ENCODE data around the gene SPATA46. TPM values are rescaled to one million over a fixed set of nuclear protein-coding genes. Genes with fewer than 3 reads are reported as not detected.

Gene SPATA46
- total RNA-seq, 3 donors from 2014 or later = not detected

- no peak for TF ChIP-seq POLR2A (IDR thresholded peaks at IDR 0.05)
- no peak for TF ChIP-seq POLR2AphosphoS5 (IDR thresholded peaks at IDR 0.05)
- TF ChIP-seq CTCF (IDR thresholded peaks at IDR 0.05) = no peak
- DNase-seq (ENCODE audit: low spot score in 2 of 2) = no peak
- no peaks in the 10 kb centered on the region for H3K9me3 ChIP-seq
- H3K4me3 ChIP-seq = no peak overlapping the region
- no peaks in the 10 kb centered on the region for H3K4me1 ChIP-seq
- H3K27me3 ChIP-seq = no peaks in the 10 kb centered on the region
- H3K36me3 ChIP-seq = no peaks in the 10 kb centered on the region
- intact Hi-C loops (cut with DNase I; ENCODE audit: low total_unique reads) = no loop called here
- no peak overlapping the region for H3K27ac ChIP-seq
These were observed 11.2 kb downstream of the SPATA46 start for GRCh38 chr1:162365284-162366020.

- no peak for TF ChIP-seq POLR2AphosphoS5 (IDR thresholded peaks at IDR 0.05)
- TF ChIP-seq POLR2A (IDR thresholded peaks at IDR 0.05) = no peak
- no peak for TF ChIP-seq CTCF (IDR thresholded peaks at IDR 0.05)
- no peak for DNase-seq (ENCODE audit: low spot score in 2 of 2)
- Histone ChIP-seq H3K27ac (no peak overlapping the region), H3K4me1 (no peaks in the 10 kb centered on the region), H3K36me3 (no peaks in the 10 kb centered on the region), H3K9me3 (no peaks in the 10 kb centered on the region), H3K4me3 (no peak overlapping the region), H3K27me3 (no peaks in the 10 kb centered on the region)
- intact Hi-C loops (cut with DNase I; ENCODE audit: low total_unique reads) = no loop called here
These were observed 12.2 kb downstream of the SPATA46 start for GRCh38 chr1:162364498-162364897.

- no peak for DNase-seq (ENCODE audit: low spot score in 2 of 2)
- intact Hi-C loops (cut with DNase I; ENCODE audit: low total_unique reads) = no loop called here
- TF ChIP-seq CTCF (IDR thresholded peaks at IDR 0.05) = no peak
- no peak for TF ChIP-seq POLR2AphosphoS5 (IDR thresholded peaks at IDR 0.05)
- TF ChIP-seq POLR2A (IDR thresholded peaks at IDR 0.05) = no peak
- Histone ChIP-seq H3K4me3 (no peak overlapping the region), H3K36me3 (no peaks in the 10 kb centered on the region), H3K27me3 (no peaks in the 10 kb centered on the region), H3K4me1 (no peaks in the 10 kb centered on the region), H3K27ac (no peak overlapping the region), H3K9me3 (no peaks in the 10 kb centered on the region)
These were observed 12.8 kb downstream of the SPATA46 start for GRCh38 chr1:162363823-162364222.

- intact Hi-C loops (cut with DNase I; ENCODE audit: low total_unique reads) = no loop called here
- H3K9me3 ChIP-seq = no peaks in the 10 kb centered on the region
- H3K36me3 ChIP-seq = no peaks in the 10 kb centered on the region
- no peak for DNase-seq (ENCODE audit: low spot score in 2 of 2)
- no peaks in the 10 kb centered on the region for H3K4me1 ChIP-seq
- H3K27me3 ChIP-seq = no peaks in the 10 kb centered on the region
- no peak overlapping the region for H3K4me3 ChIP-seq
- no peak overlapping the region for H3K27ac ChIP-seq
- no peak for TF ChIP-seq POLR2A (IDR thresholded peaks at IDR 0.05)
- TF ChIP-seq POLR2AphosphoS5 (IDR thresholded peaks at IDR 0.05) = no peak
- no peak for TF ChIP-seq CTCF (IDR thresholded peaks at IDR 0.05)
These were observed 15.3 kb downstream of the SPATA46 start for GRCh38 chr1:162361349-162361748.

- no peak overlapping the region for H3K4me3 ChIP-seq
- DNase-seq (ENCODE audit: low spot score in 2 of 2) = no peak
These were observed 15.8 kb downstream of the SPATA46 start for GRCh38 chr1:162360874-162361260.

More at GRCh38 chr1:162360874-162361260, 15.8 kb downstream of the SPATA46 start:
- Histone ChIP-seq H3K36me3 (no peaks in the 10 kb centered on the region), H3K9me3 (no peaks in the 10 kb centered on the region), H3K27ac (no peak overlapping the region), H3K4me1 (no peaks in the 10 kb centered on the region), H3K27me3 (no peaks in the 10 kb centered on the region)
- no peak for TF ChIP-seq POLR2A (IDR thresholded peaks at IDR 0.05)
- no peak for TF ChIP-seq POLR2AphosphoS5 (IDR thresholded peaks at IDR 0.05)
- no peak for TF ChIP-seq CTCF (IDR thresholded peaks at IDR 0.05)
- intact Hi-C loops (cut with DNase I; ENCODE audit: low total_unique reads) = no loop called here

Measured in breast epithelium (tissue), 4 donors.